ENCODE results near the gene EDARADD.
"Not testable (repeated sequence)": the region's sequence is repeated elsewhere in the genome, so short reads cannot be mapped to it uniquely, and the experiment has no call there.

Gene EDARADD
- 4.9 reads per million in 2 experiments for total RNA-seq

- DNase-seq (ENCODE audit: low read depth): no peak
Measured at GRCh38 chr1:236393681-236394481, at the start of gene EDARADD. Gene EDARADD (plus strand): TSS chr1:236394286. CDS start chr1:236394445, 159 bp downstream.

GRCh38 chr1:236345728-236346127 lies 48.4 kb upstream of the EDARADD start:
- no peak for DNase-seq (ENCODE audit: low read depth)

GRCh38 chr1:236348071-236348470 lies 46.0 kb upstream of the EDARADD start:
- no peak for DNase-seq (ENCODE audit: low read depth)

GRCh38 chr1:236350308-236350707 lies 43.8 kb upstream of the EDARADD start:
- DNase-seq (ENCODE audit: low read depth): no peak

GRCh38 chr1:236351875-236352573 lies 42.1 kb upstream of the EDARADD start:
- DNase-seq (ENCODE audit: low read depth): no peak

- not testable (repeated sequence) for DNase-seq (ENCODE audit: low read depth)
Measured at GRCh38 chr1:236352747-236353146, 41.3 kb upstream of the EDARADD start.

GRCh38 chr1:236353813-236354212 lies 40.3 kb upstream of the EDARADD start:
- no peak for DNase-seq (ENCODE audit: low read depth)

GRCh38 chr1:236354330-236355147 lies 39.5 kb upstream of the EDARADD start:
- DNase-seq (ENCODE audit: low read depth): no peak

GRCh38 chr1:236356141-236356540 lies 37.9 kb upstream of the EDARADD start:
- DNase-seq (ENCODE audit: low read depth): no peak

GRCh38 chr1:236361909-236362590 lies 32.0 kb upstream of the EDARADD start:
- DNase-seq (ENCODE audit: low read depth): no peak

- DNase-seq (ENCODE audit: low read depth): no peak
Measured at GRCh38 chr1:236363237-236363636, 30.8 kb upstream of the EDARADD start.

- DNase-seq (ENCODE audit: low read depth): no peak
Measured at GRCh38 chr1:236365999-236366570, 28.0 kb upstream of the EDARADD start.

- DNase-seq (ENCODE audit: low read depth): not testable (repeated sequence)
Measured at GRCh38 chr1:236366681-236367080, 27.4 kb upstream of the EDARADD start.

GRCh38 chr1:236370420-236370819 lies 23.7 kb upstream of the EDARADD start:
- no peak for DNase-seq (ENCODE audit: low read depth)

GRCh38 chr1:236371083-236371482 lies 23.0 kb upstream of the EDARADD start:
- DNase-seq (ENCODE audit: low read depth): no peak

GRCh38 chr1:236377832-236378535 lies 16.1 kb upstream of the EDARADD start:
- DNase-seq (ENCODE audit: low read depth): no peak

GRCh38 chr1:236381565-236382158 lies 12.4 kb upstream of the EDARADD start:
- no peak for DNase-seq (ENCODE audit: low read depth)

- no peak for DNase-seq (ENCODE audit: low read depth)
Measured at GRCh38 chr1:236388332-236388731, 5.8 kb upstream of the EDARADD start.

GRCh38 chr1:236389253-236389652 lies 4.8 kb upstream of the EDARADD start:
- DNase-seq (ENCODE audit: low read depth): no peak

GRCh38 chr1:236391008-236391407 lies 3.1 kb upstream of the EDARADD start:
- no peak for DNase-seq (ENCODE audit: low read depth)

Data from T follicular helper cell (primary cell).